GM19023 (cell line): ENCODE measurements around the gene DSCAM.

Experiments used
- ATAC-seq: cut with Tn5 transposase; IDR thresholded peaks from one replicate; pipeline ENCODE4 v1.9.1; 2021; ENCODE audit warnings: mild to moderate bottlenecking, moderate library complexity; ENCODE audit not compliant: unreplicated experiment

The DSCAM gene

GRCh38 chr21:40563900-40564299, 283.1 kb downstream of the DSCAM start:
- ATAC-seq, result no peak

- no peak for ATAC-seq
These were observed 284.5 kb downstream of the DSCAM start for GRCh38 chr21:40562242-40563002.

DNA sequence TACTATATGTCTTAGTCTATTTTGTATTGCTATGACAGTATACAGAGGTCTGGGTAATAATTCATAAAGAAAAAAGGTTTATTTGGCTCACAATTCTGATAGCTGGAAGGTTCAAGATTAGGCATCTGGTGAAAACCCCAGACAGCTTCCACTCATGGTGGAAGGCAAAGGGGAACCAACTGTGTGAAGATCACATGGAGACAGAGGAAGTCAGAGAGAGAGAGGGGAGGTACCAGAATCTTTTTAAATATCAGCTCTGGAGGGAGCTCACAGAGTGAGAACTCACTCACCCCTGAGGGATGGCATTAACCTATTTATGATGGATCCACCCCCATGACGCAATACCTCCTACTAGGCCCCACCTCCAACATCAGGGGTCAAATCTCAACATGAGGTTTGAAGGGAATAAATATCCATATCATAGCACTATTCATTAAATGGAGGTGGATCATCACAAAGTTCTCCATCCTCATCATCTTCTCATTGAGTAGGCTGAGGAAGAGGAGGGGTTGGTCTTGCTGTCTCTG, 290.5 kb downstream of the DSCAM start:
- no peak for ATAC-seq

GRCh38 chr21:40555021-40555528, 291.9 kb downstream of the DSCAM start:
- no peak for ATAC-seq

DNA sequence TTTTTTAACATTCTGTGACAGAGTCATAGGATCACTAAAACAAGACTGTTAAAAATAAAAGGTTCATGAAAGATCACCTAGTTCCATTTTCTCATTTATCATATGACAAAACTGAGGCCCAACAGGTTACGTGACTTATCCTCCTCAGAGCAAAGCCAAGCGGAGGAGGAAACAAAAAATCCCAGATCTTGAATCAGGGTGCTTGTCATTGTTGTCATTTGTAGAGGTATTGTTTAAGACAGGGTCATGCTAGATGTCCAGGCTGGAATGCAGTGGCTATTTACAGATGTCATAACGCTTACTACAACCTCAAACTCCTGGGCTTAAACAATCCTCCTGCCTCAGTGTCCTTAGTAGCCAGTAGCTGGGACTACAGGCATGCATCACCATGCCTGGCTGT, 293.2 kb downstream of the DSCAM start:
- no peak for ATAC-seq

- ATAC-seq, result no peak
These were observed 298.9 kb downstream of the DSCAM start for GRCh38 chr21:40547906-40548513.

GRCh38 chr21:40546647-40547046, 300.3 kb downstream of the DSCAM start:
- ATAC-seq, result no peak

DNA sequence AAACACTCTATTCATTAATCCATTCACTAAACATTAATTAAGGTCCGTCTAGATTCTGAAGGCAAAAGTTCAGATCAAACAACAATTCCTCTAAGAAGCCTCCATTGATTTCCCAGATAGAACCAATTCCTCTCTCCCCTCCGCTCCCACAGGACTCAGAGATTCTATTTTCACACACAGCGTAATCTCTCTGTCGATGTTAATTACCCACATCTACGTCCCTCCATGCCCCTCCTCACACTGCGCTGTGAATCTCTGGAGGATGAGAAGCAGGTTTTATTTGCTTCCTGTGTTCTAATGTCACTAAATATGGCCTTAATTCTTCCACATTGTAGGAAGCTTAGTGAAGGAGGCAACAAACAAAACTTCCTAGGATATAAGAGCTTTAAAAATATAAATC, 306.7 kb downstream of the DSCAM start:
- ATAC-seq, result no peak

- no peak for ATAC-seq
These were observed 312.1 kb downstream of the DSCAM start for GRCh38 chr21:40534886-40535285.

- no peak for ATAC-seq
These were observed 315.4 kb downstream of the DSCAM start for GRCh38 chr21:40531431-40532110.

DNA sequence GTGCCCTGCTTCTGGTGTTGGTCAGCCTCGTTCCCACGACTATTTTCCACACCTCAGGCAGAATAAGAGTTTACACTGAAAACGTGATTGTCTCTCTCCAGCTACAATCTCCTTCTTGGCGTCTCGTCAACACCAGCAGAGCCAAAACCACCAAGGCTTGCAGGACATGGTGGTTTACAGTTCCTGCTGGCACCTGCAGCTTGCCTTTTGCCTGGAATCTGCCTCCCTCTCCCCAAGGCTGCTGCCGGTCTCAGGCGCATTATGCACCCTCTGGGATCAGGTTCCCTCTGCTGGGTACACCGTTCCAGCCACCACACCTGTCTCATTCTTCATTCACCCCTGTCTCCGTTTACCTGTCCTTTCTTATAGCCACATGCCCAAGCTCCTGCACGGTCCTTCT, 315.9 kb downstream of the DSCAM start:
- ATAC-seq, result no peak

DNA sequence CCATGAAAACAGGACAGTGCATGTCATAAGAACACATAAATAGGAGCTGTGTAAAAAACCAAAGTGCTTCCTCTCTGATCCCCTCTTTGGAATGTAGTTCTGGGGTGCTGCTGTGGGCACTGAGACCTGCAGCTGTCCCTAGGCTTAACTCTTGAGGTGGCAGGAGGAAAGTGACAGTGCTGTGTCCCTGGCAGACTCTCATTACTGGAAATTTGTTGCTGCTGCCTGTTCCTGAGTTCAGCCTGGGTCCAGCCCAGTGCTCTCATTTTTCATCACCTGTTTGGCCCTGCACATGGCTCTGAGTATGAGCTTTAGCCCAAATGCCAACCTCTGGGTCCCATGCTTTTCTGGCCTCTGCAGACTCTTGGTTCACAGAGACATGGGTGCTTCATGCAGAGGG, 329.3 kb downstream of the DSCAM start:
- no peak for ATAC-seq

DNA sequence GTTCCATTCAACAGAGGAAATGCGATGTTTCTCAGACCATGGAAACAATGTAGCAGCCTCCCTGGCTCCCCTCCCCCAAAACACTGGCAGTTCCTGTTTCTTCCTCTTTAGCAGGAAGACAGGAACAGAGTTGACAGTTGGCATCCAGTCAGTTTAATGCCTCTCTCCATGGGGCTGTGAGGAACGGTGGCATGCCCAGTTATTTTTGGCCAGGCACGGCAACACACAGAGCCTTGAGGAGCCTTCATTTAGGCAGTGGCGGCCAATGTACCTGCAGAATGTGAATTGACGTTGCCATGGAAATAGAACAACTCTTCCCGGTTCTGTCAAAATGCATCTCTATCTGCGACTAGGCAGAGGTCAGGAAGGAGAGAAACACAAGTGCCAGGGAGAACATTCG, 330.6 kb downstream of the DSCAM start:
- no peak for ATAC-seq

DNA sequence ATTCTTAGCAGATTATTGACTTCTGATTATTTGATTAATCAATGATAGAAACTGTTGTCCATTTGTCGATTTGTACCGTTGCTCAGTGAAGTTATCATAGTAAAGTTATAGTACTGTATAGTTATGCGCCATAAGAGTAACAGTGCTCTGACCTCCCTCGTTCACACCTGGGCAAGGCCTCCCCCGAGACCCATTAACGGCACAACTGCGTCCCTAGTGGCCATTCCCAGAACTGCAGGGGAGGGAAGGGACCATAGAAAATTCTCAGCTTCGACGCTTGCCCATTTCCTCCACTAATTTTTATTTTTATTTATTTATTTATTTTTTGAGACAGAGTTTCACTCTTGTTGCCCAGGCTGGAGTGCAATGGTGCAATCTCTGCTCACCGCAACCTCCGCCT, 334.4 kb downstream of the DSCAM start:
- no peak for ATAC-seq

DNA sequence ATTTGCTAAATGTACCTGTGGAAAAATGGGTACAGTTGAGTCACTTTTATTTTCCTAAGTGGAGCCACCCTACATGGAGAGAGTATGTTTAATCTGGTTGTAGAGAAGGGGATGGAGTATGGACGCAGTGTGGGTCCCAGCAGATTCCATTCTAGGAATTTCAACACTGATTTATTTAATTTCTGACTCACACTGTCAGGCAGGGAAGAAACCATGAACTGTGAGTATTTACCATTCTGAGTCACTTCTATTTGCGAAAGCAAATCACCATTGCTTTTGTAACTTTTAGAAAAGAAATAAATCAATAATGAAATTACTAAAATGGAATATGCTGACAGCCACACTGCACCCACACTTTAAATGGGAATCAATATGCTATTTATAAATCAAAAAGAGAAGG, 339.0 kb downstream of the DSCAM start:
- ATAC-seq, result no peak

DNA sequence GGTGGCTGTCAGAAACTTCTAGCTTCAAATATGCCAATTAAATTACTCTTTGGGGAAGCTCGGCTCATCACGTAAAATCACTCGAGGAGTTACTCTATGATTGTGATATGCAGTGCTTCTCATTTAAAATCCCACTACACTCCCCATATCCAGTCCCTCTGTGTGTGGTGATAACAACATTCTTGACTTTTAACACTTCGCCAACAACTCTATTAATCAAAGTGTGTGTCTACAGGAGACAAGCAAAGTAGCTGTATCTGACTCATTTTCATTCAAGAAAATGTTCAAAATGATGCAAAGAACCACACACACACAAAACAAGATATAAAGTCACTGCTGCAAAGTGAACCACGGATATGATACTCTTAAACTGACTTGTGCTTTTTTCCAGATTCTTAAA, 341.3 kb downstream of the DSCAM start:
- no peak for ATAC-seq

DNA sequence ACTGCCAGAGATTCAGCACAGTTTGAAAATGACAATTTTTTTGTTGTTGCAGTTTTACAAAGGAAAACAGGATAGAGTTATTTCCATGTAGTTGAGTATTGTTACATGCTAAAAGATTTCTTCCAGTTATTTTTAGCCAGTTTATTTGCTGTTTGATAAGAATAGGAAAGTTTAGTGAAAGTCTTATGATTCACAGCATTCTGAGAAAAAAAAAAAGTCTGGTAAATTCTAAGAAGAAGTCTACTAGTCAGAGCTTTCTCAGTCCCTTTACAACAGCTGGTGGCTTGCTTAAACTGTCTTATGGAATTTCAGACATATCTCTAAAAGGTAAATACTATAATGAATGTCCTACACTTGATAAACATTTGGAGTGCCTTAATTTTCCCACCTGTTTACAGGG, 341.7 kb downstream of the DSCAM start:
- no peak for ATAC-seq

- ATAC-seq, result no peak
These were observed 342.1 kb downstream of the DSCAM start for GRCh38 chr21:40504825-40505224.

DNA sequence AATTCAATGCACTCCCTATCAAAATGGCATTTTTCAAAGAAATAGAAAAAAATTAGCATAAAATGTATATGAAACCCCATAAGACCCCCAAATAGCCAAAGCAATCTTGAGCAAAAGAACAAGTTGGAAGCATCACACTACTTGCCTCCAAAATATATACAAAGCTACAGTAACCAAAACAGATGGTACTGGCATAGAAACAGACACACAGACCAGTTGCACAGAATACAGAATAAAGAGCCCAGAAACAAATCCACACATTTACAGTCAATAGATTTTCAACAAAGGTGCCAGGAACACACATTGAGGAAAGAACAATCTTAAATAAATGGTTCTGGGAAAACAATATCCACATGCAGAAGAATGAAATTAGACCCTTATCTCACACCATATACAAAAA, 350.8 kb downstream of the DSCAM start:
- no peak for ATAC-seq

DNA sequence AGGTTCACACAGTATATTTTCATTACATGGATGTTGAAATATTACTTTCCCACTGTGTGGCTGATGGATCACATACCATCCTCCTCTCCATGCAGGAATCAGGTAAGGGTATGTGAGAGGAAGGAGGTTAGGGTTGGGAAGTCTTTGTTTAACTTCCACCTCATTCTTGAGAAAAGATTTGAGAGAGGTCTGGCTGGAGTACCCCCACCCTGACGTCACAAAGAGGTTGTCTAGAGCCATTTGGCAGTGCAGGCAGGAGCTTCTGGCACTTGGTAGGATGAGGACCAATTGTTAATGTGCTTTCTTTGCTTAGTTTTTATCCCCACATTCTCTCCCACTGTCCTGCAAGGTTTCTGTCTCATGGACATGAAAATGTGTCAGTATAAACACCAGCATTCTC, 356.6 kb downstream of the DSCAM start:
- no peak for ATAC-seq

DNA sequence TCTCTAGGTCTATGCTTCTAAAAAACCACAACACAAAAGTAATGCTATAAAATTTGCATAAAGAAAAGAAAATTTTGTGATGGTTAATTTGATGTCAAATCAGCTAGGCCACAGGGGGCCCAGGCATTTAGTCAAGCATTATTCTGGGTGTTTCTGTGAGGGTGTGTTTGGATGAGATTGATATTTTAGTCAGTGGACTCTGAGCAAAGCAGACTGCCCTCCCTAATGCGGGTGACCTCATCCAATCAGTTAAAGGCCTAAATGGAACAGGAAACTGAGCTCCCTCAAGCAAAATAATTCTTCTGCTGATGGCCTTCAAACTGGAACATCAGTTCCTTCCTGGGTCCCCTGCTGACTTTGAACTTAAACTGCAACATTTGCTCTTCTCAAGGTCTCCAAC, 358.0 kb downstream of the DSCAM start:
- ATAC-seq, result no peak

DNA sequence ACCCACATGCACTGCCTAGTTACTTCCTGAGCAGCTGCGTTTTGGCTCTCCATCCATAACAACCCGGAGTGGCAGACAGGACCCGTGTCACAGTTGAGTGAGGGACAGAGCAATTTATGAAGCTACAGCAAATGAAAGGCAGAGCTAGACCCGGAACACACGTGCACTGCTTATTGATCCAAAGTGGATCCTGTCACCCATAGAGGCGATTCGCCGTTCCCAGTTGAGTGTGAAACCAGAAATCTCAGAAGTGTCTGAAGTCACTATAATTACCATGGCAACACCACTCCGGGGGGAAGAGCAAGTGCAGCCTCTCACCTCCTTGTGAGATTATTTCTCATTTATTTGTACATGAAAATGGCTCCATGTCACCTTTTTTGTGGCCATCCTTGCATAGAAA, 365.2 kb downstream of the DSCAM start:
- no peak for ATAC-seq
